Effector memory CD4-positive, alpha-beta T cell (primary cell): ENCODE measurements around the gene RHOV.

Experiments
- DNase-seq, 3 donors: peaks; one replicate each; pipeline ENCODE4 v3.0.0-alpha.2; 2020
- H3K27ac ChIP-seq: 2 replicates; pipeline ENCODE4 v1.7.0; 2013; ENCODE audit warnings: mild to moderate bottlenecking, low read length, moderate library complexity; ENCODE audit not compliant: insufficient read depth, poor library complexity, severe bottlenecking
- H3K27me3 ChIP-seq: replicated peaks from 2 replicates; pipeline ENCODE4 v1.7.0; 2013; ENCODE audit warnings: mild to moderate bottlenecking, low read length; ENCODE audit not compliant: insufficient read depth, control insufficient read depth, poor library complexity, severe bottlenecking
- H3K36me3 ChIP-seq: 2 replicates; pipeline ENCODE4 v1.7.0; 2013; ENCODE audit warnings: mild to moderate bottlenecking, low read length, moderate library complexity; ENCODE audit not compliant: control insufficient read depth, insufficient read depth
- H3K4me1 ChIP-seq: 2 replicates; pipeline ENCODE4 v1.7.0; 2013; ENCODE audit warnings: low read length, mild to moderate bottlenecking; ENCODE audit not compliant: control insufficient read depth, insufficient read depth, poor library complexity, severe bottlenecking
- H3K4me3 ChIP-seq: 2 replicates; pipeline ENCODE4 v1.7.0; 2013; ENCODE audit warnings: low read length, low read depth, mild to moderate bottlenecking; ENCODE audit not compliant: insufficient read depth, poor library complexity, severe bottlenecking
- H3K9me3 ChIP-seq: 2 replicates; pipeline ENCODE4 v1.7.0; 2013; ENCODE audit warnings: mild to moderate bottlenecking, low read length, moderate library complexity; ENCODE audit not compliant: control insufficient read depth

The RHOV gene

GRCh38 chr15:40914486-40914885, 40.5 kb upstream of the RHOV start:
- no peak for DNase-seq
- H3K9me3 ChIP-seq, result no peaks in the 10 kb centered on the region
- H3K27me3 ChIP-seq, result no peaks in the 10 kb centered on the region
- H3K4me3 ChIP-seq, result no peak overlapping the region
- H3K27ac ChIP-seq, result no peak overlapping the region
- no peaks in the 10 kb centered on the region for H3K4me1 ChIP-seq
- no peaks in the 10 kb centered on the region for H3K36me3 ChIP-seq

- Histone ChIP-seq H3K27ac (no peak overlapping the region), H3K27me3 (no peaks in the 10 kb centered on the region), H3K4me3 (no peak overlapping the region), H3K36me3 (no peaks in the 10 kb centered on the region), H3K9me3 (no peaks in the 10 kb centered on the region), H3K4me1 (no peaks in the 10 kb centered on the region)
- DNase-seq, result no peak
Observed at GRCh38 chr15:40914013-40914412, 40.0 kb upstream of the RHOV start.

GRCh38 chr15:40912478-40912877, 38.4 kb upstream of the RHOV start:
- Histone ChIP-seq H3K27me3 (no peaks in the 10 kb centered on the region), H3K9me3 (no peaks in the 10 kb centered on the region), H3K4me3 (no peak overlapping the region), H3K36me3 (no peaks in the 10 kb centered on the region), H3K4me1 (peaks cover 3% of the 10 kb centered on the region), H3K27ac (no peak overlapping the region)
- DNase-seq, result no peak

- no peaks in the 10 kb centered on the region for H3K36me3 ChIP-seq
- DNase-seq, result no peak
- H3K9me3 ChIP-seq, result no peaks in the 10 kb centered on the region
- peaks cover 11% of the 10 kb centered on the region for H3K4me1 ChIP-seq
- H3K27ac ChIP-seq, result no peak overlapping the region
- H3K4me3 ChIP-seq, result no peak overlapping the region
- no peaks in the 10 kb centered on the region for H3K27me3 ChIP-seq
Observed at GRCh38 chr15:40911693-40912092, 37.7 kb upstream of the RHOV start.

- no peaks in the 10 kb centered on the region for H3K27me3 ChIP-seq
- peaks cover 16% of the 10 kb centered on the region for H3K4me1 ChIP-seq
- no peak overlapping the region for H3K4me3 ChIP-seq
- no peak for DNase-seq
- H3K9me3 ChIP-seq, result no peaks in the 10 kb centered on the region
- no peak overlapping the region for H3K27ac ChIP-seq
- H3K36me3 ChIP-seq, result no peaks in the 10 kb centered on the region
Observed at GRCh38 chr15:40911141-40911540, 37.1 kb upstream of the RHOV start.

- H3K4me1 ChIP-seq, result peaks cover 17% of the 10 kb centered on the region
- DNase-seq, result no peak
- H3K4me3 ChIP-seq, result no peak overlapping the region
- H3K27ac ChIP-seq, result no peak overlapping the region
- no peaks in the 10 kb centered on the region for H3K27me3 ChIP-seq
- no peaks in the 10 kb centered on the region for H3K36me3 ChIP-seq
- H3K9me3 ChIP-seq, result no peaks in the 10 kb centered on the region
Observed at GRCh38 chr15:40909662-40910630, 35.9 kb upstream of the RHOV start.

- Histone ChIP-seq H3K4me1 (peaks cover 21% of the 10 kb centered on the region), H3K4me3 (no peak overlapping the region), H3K27me3 (no peaks in the 10 kb centered on the region), H3K9me3 (no peaks in the 10 kb centered on the region), H3K36me3 (peaks cover 8% of the 10 kb centered on the region), H3K27ac (no peak overlapping the region)
- no peak for DNase-seq
Observed at GRCh38 chr15:40908095-40908494, 34.1 kb upstream of the RHOV start.

- DNase-seq, result peak; percentile 28 to 50 (median 42)
Observed at GRCh38 chr15:40906991-40907802, 33.2 kb upstream of the RHOV start.

GRCh38 chr15:40906091-40906990, 32.3 kb upstream of the RHOV start:
- peak; percentile 52 to 64 (median 53) for DNase-seq
- peak overlapping the region; percentile 64 for H3K4me3 ChIP-seq
- peaks cover 17% of the 10 kb centered on the region for H3K36me3 ChIP-seq
- peaks cover 21% of the 10 kb centered on the region for H3K4me1 ChIP-seq
- H3K9me3 ChIP-seq, result no peaks in the 10 kb centered on the region
- no peaks in the 10 kb centered on the region for H3K27me3 ChIP-seq
- peak overlapping the region; percentile 50 for H3K27ac ChIP-seq

More at GRCh38 chr15:40906991-40907802, 33.2 kb upstream of the RHOV start:
- Histone ChIP-seq H3K4me1 (peaks cover 21% of the 10 kb centered on the region), H3K27me3 (no peaks in the 10 kb centered on the region), H3K4me3 (peak overlapping the region; percentile 64), H3K9me3 (no peaks in the 10 kb centered on the region), H3K36me3 (peaks cover 17% of the 10 kb centered on the region), H3K27ac (peak overlapping the region; percentile 50)
